GM19324 (cell line): ENCODE results near the gene GPAT2.
"Not testable (repeated sequence)": the region's sequence is repeated elsewhere in the genome, so short reads cannot be mapped to it uniquely, and the experiment has no call there.

ENCODE experiments used
- ATAC-seq: cut with Tn5 transposase; IDR thresholded peaks from one replicate; pipeline ENCODE4 v1.9.1; 2021; ENCODE audit warnings: mild to moderate bottlenecking, moderate library complexity; ENCODE audit not compliant: unreplicated experiment, low FRiP score

Gene GPAT2, protein sequence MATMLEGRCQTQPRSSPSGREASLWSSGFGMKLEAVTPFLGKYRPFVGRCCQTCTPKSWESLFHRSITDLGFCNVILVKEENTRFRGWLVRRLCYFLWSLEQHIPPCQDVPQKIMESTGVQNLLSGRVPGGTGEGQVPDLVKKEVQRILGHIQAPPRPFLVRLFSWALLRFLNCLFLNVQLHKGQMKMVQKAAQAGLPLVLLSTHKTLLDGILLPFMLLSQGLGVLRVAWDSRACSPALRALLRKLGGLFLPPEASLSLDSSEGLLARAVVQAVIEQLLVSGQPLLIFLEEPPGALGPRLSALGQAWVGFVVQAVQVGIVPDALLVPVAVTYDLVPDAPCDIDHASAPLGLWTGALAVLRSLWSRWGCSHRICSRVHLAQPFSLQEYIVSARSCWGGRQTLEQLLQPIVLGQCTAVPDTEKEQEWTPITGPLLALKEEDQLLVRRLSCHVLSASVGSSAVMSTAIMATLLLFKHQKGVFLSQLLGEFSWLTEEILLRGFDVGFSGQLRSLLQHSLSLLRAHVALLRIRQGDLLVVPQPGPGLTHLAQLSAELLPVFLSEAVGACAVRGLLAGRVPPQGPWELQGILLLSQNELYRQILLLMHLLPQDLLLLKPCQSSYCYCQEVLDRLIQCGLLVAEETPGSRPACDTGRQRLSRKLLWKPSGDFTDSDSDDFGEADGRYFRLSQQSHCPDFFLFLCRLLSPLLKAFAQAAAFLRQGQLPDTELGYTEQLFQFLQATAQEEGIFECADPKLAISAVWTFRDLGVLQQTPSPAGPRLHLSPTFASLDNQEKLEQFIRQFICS

DNA sequence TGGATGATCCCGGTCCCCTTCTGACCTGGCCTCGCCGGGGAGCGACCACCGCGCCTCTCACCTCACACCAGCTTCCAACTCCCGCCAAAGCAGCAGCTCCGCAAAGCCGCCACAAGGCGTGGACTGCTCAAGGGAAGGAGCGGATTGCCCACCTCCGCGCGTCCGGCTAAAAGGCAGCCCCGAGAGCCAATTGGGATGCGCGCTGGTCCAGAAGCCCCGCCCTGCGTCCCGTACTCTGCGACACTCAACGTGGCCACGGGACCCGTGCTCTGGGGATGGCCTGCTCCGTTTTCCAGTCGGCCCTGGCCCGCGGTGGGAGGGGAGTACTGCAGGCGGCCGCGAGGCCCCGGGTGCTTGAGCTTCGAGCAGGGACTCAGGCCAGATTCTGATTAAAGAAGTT is at the start of gene GPAT2:
GPAT2 (minus strand) TSS at position 125 of the 400 bp plus-strand sequence. CDS start 2,557 bp downstream, outside the sequence.
- not testable (repeated sequence) for ATAC-seq

DNA sequence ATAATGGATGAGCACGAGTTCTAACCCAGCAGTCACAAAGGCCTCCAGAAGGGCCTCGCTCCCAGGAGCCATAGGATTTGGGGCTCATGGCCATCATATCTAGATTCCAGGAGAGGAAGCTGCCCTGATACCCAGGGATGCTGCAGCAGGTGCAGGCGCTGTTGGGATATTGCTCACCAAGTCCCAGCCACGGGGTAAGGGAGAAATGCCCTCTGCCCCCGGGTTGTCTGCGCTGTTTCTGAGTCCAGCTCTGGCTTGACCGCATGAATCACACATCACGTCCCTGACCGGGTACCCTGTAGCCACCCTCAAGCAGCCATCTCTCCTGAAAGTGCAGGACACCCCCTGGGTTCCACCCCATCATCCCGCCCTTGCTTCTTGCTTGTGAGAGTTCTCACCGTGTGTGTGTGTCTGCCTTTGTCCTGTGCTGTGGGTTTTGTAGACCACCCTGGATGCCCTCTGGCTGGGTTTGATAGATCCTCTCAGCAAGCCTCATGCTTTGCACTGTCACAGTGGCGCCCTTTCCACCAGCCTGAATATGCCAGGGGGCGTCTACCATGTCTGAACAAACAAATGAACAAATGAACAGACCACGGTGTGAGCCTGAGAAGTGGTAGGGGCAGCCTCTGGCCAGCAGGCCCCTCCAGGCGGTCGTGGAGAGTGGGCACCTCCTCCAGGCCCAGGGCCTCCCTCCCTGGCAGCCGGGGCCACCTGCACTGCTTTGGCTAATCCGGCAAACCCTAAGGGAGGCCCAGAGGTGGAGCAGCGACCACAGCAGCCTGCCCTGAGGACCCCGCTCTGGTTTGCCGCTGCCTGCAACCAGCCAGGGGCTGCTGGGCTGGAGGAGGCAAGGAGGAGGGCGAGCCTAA is 49.5 kb upstream of the GPAT2 start:
- ATAC-seq = no peak

DNA sequence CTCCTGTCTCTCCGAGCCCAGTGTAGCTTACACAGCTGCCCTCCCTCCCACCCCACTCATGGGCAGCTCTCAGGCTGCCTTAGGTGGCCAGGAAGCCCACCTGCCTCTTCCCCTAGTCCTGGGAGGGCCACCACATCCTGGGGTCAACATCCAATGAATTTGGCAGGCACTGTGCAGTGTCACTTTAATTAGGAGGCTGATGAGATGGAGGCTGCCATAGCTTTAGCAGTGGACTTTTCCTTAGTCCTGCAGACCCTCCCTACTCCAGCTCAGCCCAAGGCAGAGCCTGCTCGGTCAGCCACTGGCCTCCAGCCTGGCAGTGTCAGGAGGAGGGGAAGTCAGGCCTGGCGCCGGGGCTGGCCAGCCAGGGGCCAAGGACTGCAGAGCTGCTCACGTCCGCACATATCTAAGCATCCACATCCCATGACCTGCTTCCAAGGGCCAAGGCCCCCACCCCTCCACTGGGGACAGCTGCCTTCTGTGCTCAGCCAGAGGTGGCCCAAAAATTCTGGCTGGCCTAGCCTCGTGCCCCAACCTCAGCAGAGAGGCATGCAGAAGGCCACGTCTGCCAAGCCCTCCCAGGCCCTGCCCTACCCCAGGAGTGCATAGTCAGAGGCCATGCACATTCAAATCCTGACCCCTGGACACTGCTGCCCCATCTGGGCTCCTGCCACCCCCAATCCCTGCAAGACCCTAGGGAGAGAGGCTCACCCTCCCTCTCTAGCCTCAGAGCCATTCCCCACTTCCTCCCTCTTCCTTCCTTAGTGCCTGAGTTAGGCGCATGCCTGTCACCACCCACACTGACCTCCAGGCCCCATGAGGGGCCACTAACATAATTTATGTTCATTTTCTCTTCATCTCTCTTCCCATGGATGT is 48.6 kb upstream of the GPAT2 start:
- ATAC-seq = no peak

- ATAC-seq = no peak
These were observed 47.7 kb upstream of the GPAT2 start for GRCh38 chr2:96082211-96083063.

DNA sequence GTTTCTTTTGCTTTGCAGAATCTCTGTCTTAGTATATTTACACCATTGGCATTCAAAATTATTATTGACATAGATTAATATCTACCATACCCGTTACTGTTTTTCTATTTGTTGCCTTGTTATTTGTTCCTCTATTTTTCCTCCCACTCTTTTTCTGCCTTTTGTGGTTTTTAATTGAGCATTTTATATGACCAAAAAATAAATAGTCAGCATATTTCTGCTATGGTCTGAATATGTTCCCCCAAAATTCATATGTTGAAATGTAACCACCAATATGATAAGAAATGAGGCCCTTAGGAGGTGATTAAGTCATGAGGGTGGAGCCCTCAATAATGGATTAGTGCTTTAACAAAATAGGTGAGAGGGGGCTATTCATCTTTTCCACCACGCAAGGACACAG is 46.3 kb upstream of the GPAT2 start:
- ATAC-seq = no peak

GRCh38 chr2:96075199-96075771 is 40.6 kb upstream of the GPAT2 start:
- ATAC-seq = no peak

DNA sequence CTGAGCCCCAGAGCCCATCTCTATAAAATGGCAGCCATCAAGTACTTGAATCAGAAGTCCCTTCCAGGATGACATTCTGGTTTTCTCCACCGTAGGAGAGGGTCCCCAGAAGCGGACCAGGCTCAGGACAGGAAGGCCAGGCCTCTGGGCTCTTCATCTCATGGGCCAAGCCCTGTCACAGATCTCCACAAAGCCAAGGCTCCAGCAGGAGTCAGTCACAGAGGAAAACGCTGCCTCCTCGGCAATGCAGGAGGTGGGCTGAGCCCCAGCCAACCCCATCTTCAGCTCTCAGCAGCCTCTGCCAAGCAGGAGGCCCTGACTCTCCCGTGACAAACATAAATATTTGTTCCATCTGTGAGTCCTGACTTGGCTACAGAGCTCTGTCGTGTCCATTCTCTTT is 39.4 kb upstream of the GPAT2 start:
- ATAC-seq = no peak

- no peak for ATAC-seq
These were observed 38.6 kb upstream of the GPAT2 start for GRCh38 chr2:96073170-96073775.

DNA sequence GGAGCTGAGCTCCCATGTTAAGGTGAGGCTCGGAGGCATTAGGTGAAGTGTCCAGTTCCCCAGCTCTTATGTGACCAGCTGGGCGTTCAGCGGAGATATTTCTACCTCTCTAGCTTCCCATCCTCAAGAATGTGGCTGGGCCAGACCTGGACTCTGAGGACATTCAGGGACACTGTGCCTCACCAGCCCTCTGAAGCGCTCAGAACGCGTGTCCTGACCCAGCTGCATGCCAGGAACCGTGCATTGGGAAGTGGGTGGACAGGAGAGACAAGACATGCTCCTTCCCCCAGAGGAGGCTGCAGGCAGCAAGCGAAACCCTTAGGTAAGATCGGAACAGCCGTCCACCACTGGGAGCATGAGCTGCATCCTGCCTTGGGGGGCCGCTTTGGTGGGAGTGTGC is 38.0 kb upstream of the GPAT2 start:
- ATAC-seq = no peak

DNA sequence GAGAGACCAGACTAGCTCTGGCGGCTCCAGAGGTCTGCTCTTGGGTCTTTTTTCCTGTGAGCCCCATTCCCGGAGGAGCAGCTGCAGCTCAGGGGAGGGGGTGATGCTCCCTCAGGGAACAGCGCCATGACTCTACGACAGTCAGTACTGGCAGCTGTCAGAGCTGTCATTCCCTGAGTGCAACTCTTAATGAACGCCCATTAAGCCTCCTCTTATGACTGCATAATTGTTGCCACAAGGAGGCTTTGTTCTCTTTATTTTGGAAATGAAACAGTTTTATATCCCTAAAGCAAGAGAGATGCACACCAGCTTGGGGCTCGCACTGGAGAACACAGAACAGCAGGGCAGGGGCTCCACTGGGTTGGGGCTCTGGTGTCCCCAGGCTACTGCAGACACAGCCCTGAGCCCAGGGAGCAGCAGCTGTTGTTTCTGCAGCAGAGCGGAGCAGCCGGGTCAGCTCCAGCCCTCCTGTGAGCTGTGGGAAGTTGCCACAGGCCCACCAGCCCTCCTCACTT is 37.3 kb upstream of the GPAT2 start:
- not testable (repeated sequence) for ATAC-seq

DNA sequence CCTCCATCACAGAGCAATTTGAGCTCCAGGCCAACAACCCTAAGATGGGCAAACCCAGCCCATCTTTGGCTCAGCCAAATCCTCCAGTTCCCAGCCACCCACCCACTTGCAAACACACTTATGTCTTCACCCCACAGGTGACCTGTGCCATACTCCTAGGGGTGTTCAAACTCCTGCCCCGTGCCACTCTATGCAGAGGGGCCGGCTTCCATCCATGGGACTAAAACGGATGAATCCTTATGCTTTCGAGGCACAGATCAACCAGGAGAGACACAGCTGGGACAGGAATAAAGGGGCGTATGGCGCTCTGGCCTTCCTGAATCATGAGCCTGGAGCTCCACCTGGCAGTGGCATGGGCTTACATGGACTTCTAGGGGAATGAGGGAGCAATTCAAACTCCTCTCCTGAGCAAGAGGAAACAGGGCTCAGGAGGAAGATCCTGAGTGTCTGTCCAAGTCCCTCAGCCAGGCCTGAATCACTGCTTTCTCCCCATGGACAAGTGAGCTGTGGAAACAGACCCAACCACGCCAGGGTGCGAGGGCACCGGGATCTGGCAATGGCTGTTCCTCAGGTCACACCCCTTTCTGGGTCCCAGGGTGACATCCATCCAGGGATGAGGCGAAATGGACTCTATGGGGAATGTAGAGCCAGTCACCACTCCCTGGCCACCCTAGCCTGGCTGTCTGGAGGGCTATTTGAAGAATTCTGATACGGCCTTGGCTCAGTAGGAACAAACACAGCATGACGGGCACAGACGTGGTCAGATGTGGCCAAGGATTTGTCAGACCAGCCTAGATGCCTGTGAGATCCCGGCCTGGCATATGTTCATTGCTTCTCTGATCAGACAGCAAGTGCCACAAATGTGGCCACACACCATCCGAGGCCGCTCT is 36.6 kb upstream of the GPAT2 start:
- ATAC-seq = not testable (repeated sequence)

- ATAC-seq = not testable (repeated sequence)
These were observed 35.6 kb upstream of the GPAT2 start for GRCh38 chr2:96070351-96070750.

- ATAC-seq = not testable (repeated sequence)
These were observed 35.2 kb upstream of the GPAT2 start for GRCh38 chr2:96069878-96070277.

- not testable (repeated sequence) for ATAC-seq
These were observed 33.3 kb upstream of the GPAT2 start for GRCh38 chr2:96067902-96068581.

DNA sequence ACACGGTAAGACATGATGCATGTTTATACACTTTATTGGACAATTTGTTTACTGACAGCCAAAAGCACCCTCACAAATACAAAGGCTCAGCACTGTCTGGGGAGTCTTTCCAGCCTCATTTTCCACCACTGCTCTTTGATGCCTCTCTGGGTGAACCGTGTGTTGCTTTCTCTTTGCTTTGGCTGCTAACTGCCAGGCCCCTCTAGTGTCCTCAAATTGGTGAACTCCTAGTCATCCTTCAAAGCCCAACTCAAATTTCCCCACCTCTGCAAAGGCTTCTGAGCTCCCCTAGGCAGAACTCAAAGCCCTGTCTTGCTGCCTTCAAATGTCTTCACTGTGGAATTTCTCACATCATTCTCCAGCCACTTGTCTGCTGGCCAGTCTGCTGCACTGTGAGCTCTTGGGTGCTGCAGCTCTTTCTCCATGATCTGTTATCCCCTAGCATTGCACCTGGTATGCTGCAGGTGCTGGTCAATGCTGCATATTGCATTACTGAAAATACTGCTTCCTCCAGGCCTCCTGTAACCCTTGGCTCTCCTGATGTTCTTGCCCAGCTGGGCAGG is 32.5 kb upstream of the GPAT2 start:
- ATAC-seq = not testable (repeated sequence)

DNA sequence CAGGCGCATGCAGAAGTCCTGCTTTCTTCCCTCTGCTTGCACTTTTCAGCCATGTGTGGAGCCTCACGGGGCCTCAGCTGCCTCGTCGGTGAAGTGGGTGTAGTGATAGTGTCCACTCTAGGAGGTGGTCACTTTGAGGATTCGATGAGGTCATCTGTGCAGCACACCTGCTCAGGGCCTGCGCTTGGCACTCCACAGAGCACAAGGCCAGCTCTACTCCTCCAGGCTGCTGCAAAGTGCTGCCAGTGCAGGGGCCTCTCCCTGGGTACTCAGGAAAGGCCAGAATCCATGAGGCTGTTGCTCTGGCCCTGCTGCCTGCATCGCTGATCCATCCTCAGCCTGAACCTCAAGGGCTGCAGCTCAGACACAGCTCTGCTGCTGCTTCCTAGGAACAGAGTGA is 31.8 kb upstream of the GPAT2 start:
- not testable (repeated sequence) for ATAC-seq
